ENCODE data around the gene FLNC.

DNA sequence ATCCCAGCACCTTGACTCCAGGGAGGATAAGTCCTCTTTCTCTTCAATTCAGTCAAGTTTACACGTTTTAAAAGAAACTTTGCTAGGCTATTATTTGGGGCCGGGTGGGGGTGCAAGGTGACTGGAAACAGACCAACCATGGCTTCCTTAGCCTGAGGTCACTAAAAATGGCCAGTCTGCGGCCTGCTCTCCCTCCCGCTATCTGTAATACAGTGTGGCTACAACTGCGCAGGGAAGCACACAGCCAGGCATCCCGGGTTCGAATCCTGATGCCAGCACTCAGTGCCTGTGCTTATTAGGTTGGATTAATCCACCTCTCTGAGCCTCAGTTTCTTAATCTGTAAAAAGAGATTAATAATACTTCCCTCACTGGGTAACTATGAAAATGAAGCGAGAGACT lies 51.9 kb downstream of the FLNC start:
- TF ChIP-seq, protein P1, sequence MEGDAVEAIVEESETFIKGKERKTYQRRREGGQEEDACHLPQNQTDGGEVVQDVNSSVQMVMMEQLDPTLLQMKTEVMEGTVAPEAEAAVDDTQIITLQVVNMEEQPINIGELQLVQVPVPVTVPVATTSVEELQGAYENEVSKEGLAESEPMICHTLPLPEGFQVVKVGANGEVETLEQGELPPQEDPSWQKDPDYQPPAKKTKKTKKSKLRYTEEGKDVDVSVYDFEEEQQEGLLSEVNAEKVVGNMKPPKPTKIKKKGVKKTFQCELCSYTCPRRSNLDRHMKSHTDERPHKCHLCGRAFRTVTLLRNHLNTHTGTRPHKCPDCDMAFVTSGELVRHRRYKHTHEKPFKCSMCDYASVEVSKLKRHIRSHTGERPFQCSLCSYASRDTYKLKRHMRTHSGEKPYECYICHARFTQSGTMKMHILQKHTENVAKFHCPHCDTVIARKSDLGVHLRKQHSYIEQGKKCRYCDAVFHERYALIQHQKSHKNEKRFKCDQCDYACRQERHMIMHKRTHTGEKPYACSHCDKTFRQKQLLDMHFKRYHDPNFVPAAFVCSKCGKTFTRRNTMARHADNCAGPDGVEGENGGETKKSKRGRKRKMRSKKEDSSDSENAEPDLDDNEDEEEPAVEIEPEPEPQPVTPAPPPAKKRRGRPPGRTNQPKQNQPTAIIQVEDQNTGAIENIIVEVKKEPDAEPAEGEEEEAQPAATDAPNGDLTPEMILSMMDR (IDR thresholded peaks at IDR 0.05; ENCODE audit: insufficient read depth, low read length, poor library complexity, severe bottlenecking), result no peak
- TF ChIP-seq EZH2phosphoT487 (conservative IDR thresholded peaks at IDR 0.05; ENCODE audit: low read length), result no peak

Measured in SU-DHL-6 (cell line).